ENCODE data around the gene GPR101. TPM values are rescaled to one million over a fixed set of nuclear protein-coding genes. Genes with fewer than 3 reads are reported as not detected.

Gene GPR101
- total RNA-seq (2012; rRNA removed) (not detected in 2 replicates), polyA plus RNA-seq (2012; rRNA removed) (not detected in 2 replicates), Bru-seq, nascent RNA (not detected), BruChase-seq, experiment 1, labeled RNA remaining after a 6-hour chase (not detected), BruChase-seq, experiment 2, labeled RNA remaining after a 2-hour chase (not detected)
- not detected in 2 replicates for polyA plus RNA-seq (2012; cell fraction: cytosol; rRNA removed)
- polyA plus RNA-seq (2012; cell fraction: nucleus; rRNA removed; ENCODE audit: low replicate concordance): not detected in 2 replicates
- long read RNA-seq: 0 reads

- no peak within 1 kb of the TSS for H2BK120ac ChIP-seq (ENCODE audit: low read depth, low read length)
- no peak within 1 kb of the TSS for H2BK15ac ChIP-seq (ENCODE audit: low read depth, low read length)
- no peak for TF ChIP-seq POLR2A (IDR thresholded peaks at IDR 0.05; ENCODE audit: low read depth, low read length)
- no peak for TF ChIP-seq CEBPB (IDR thresholded peaks at IDR 0.05; ENCODE audit: low read depth, low read length)
- TF ChIP-seq FOS (IDR thresholded peaks at IDR 0.05; ENCODE audit: low read depth, low read length): no peak
- TF ChIP-seq RAD21 (IDR thresholded peaks at IDR 0.05; ENCODE audit: low read length): no peak
- no peak for TF ChIP-seq CHD1 (IDR thresholded peaks at IDR 0.05; ENCODE audit: low read depth, low read length)
- no peak for TF ChIP-seq SMC3 (IDR thresholded peaks at IDR 0.05; ENCODE audit: low read depth, low read length)
- no peak for TF ChIP-seq NFE2L2 (IDR thresholded peaks at IDR 0.05; ENCODE audit: low read depth, low read length)
- no peak for TF ChIP-seq MXI1 (IDR thresholded peaks at IDR 0.05; ENCODE audit: borderline replicate concordance, low read depth, low read length)
- no peak for TF ChIP-seq USF2 (IDR thresholded peaks at IDR 0.05; ENCODE audit: low read depth, low read length)
- TF ChIP-seq MAZ (IDR thresholded peaks at IDR 0.05; ENCODE audit: borderline replicate concordance, low read depth, low read length): no peak
- TF ChIP-seq BHLHE40 (IDR thresholded peaks at IDR 0.05; ENCODE audit: low read depth, low read length): no peak
- no peaks in the 10 kb centered on the region for H3K4me1 ChIP-seq (ENCODE audit: control insufficient read depth, insufficient read depth, low read length)
- 30% methylated on average over 39 of the region's 68 CpGs; no CpG with 5 or more reads in 1 of the 2 experiments for WGBS, 2 experiments (ENCODE audit: extremely low coverage in 2 of 2, insufficient read length in 1 of 2)
- H3K36me3 ChIP-seq (ENCODE audit: control insufficient read depth, insufficient read depth, low read length): no peaks in the 10 kb centered on the region
- DNase-seq (no peak), ATAC-seq (ENCODE audit: low read depth) (no peak)
- peaks cover 6% of the 10 kb centered on the region; the same call in 1 of the 2 replicates for H3K9me3 ChIP-seq (ENCODE audit: control insufficient read depth, insufficient read depth, low read length)
- no peak within 1 kb of the TSS for H3K56ac ChIP-seq (ENCODE audit: extremely low read depth, insufficient read depth, low read length)
- no peaks in the 10 kb centered on the region for H3K79me1 ChIP-seq (ENCODE audit: low read depth in 1 of 2, low read length in 2 of 2)
- H3K4ac ChIP-seq (ENCODE audit: low read depth, low read length): no peak within 1 kb of the TSS
- H3K9ac ChIP-seq (ENCODE audit: low read depth, low read length): no peak within 1 kb of the TSS
- no peak within 1 kb of the TSS for H2AK9ac ChIP-seq (replicated peaks; ENCODE audit: low read depth, low read length, poor library complexity)
- no peak within 1 kb of the TSS for H4K8ac ChIP-seq (ENCODE audit: low read depth in 2 of 2, low read length in 2 of 2)
- H4K91ac ChIP-seq (ENCODE audit: insufficient read depth, low read depth, low read length): no peak within 1 kb of the TSS
- no peak within 1 kb of the TSS for H3K4me3 ChIP-seq (ENCODE audit: insufficient read depth, low read depth, low read length)
- no peaks in the 10 kb centered on the region for H3K9me1 ChIP-seq (ENCODE audit: insufficient read depth, low read length)
- no peak within 1 kb of the TSS for H3K4me2 ChIP-seq (ENCODE audit: low read depth, low read length)
- H4K5ac ChIP-seq (ENCODE audit: low read depth, low read length): no peak within 1 kb of the TSS
- H2BK20ac ChIP-seq (ENCODE audit: low read depth, low read length): no peak within 1 kb of the TSS
- no peak within 1 kb of the TSS for H3K23ac ChIP-seq (ENCODE audit: low read depth, low read length)
- ChIA-PET POLR2A (ENCODE audit: unreplicated experiment) (no interaction called here), CTCF (no interaction called here)
- H3K27ac ChIP-seq (ENCODE audit: insufficient read depth, low read length): no peak within 1 kb of the TSS
- in situ Hi-C loops (cut with MboI; ENCODE audit: low sequenced_read_pairs) (no loop called here), intact Hi-C loops (cut with micrococcal nuclease) (no loop called here), dilution Hi-C loops (cut with HindIII; ENCODE audit: low sequenced_read_pairs, unreplicated experiment) (no loop called here)
- H3K27me3 ChIP-seq (ENCODE audit: control insufficient read depth, insufficient read depth, low read length): peaks cover 19% of the 10 kb centered on the region
- no peak within 1 kb of the TSS for H2AFZ ChIP-seq (replicated peaks; ENCODE audit: low read length, poor library complexity)
- no peak within 1 kb of the TSS for H2AK5ac ChIP-seq (ENCODE audit: low read depth, low read length)
- no peak within 1 kb of the TSS for H3K14ac ChIP-seq (replicated peaks; ENCODE audit: low read depth, low read length)
- H4K20me1 ChIP-seq (ENCODE audit: insufficient read depth, low read length): no peaks in the 10 kb centered on the region
- H2BK5ac ChIP-seq (ENCODE audit: low read depth, low read length, poor library complexity, severe bottlenecking): no peak within 1 kb of the TSS
- H3K18ac ChIP-seq (ENCODE audit: low read depth, low read length): no peak within 1 kb of the TSS
- no TSS peak for BruUV-seq (replicated peaks)
These were observed at the start of gene GPR101 for GRCh38 chrX:137033774-137034507. Gene GPR101, minus strand, starts transcription at chrX:137033995. Its CDS starts 2,321 bp downstream, at chrX:137031674.
